Middle frontal gyrus (tissue), 1 donor: Measurements from ENCODE around the gene CCL7.

Experiments used
- DNase-seq: peaks from one replicate; pipeline ENCODE4 v3.0.0-alpha.2; 2015; ENCODE audit warnings: low spot score; ENCODE audit errors: extremely low spot score

The CCL7 gene

GRCh38 chr17:34287875-34288274 is 17.9 kb downstream of the CCL7 start:
- DNase-seq: no peak

- no peak for DNase-seq
These were observed 20.6 kb downstream of the CCL7 start for GRCh38 chr17:34290586-34290985.

- no peak for DNase-seq
These were observed 21.8 kb downstream of the CCL7 start for GRCh38 chr17:34291721-34292348.

GRCh38 chr17:34299027-34299426 is 29.0 kb downstream of the CCL7 start:
- no peak for DNase-seq

GRCh38 chr17:34299956-34300577 is 30.0 kb downstream of the CCL7 start:
- DNase-seq: no peak

- no peak for DNase-seq
These were observed 30.8 kb downstream of the CCL7 start for GRCh38 chr17:34300652-34301370.

- no peak for DNase-seq
These were observed 32.0 kb downstream of the CCL7 start for GRCh38 chr17:34301986-34302385.

- DNase-seq: no peak
These were observed 32.6 kb downstream of the CCL7 start for GRCh38 chr17:34302636-34303035.

GRCh38 chr17:34303606-34304005 is 33.6 kb downstream of the CCL7 start:
- DNase-seq: no peak

GRCh38 chr17:34305061-34305460 is 35.0 kb downstream of the CCL7 start:
- no peak for DNase-seq

- DNase-seq: no peak
These were observed 35.6 kb downstream of the CCL7 start for GRCh38 chr17:34305606-34306005.

GRCh38 chr17:34306466-34306865 is 36.4 kb downstream of the CCL7 start:
- DNase-seq: no peak

- no peak for DNase-seq
These were observed 37.1 kb downstream of the CCL7 start for GRCh38 chr17:34307110-34307509.

GRCh38 chr17:34308371-34308770 is 38.4 kb downstream of the CCL7 start:
- no peak for DNase-seq

- DNase-seq: no peak
These were observed 41.3 kb downstream of the CCL7 start for GRCh38 chr17:34311291-34311690.

- no peak for DNase-seq
These were observed 42.1 kb downstream of the CCL7 start for GRCh38 chr17:34312080-34312479.

- no peak for DNase-seq
These were observed 43.1 kb downstream of the CCL7 start for GRCh38 chr17:34313164-34313563.

GRCh38 chr17:34314279-34314678 is 44.3 kb downstream of the CCL7 start:
- no peak for DNase-seq

GRCh38 chr17:34318474-34318873 is 48.5 kb downstream of the CCL7 start:
- DNase-seq: no peak

GRCh38 chr17:34319039-34319483 is 49.0 kb downstream of the CCL7 start, which contains the start of gene CCL8:
Gene CCL8 (plus strand): TSS chr17:34319435. CDS start chr17:34319502, 67 bp downstream.
- DNase-seq: no peak
